ENCODE measurements around the gene ADSL.

ADSL gene

GRCh38 chr22:40342521-40342920 is 3.8 kb upstream of the ADSL start:
- H3K36me3 ChIP-seq (replicated peaks; ENCODE audit: low read depth, low read length): peaks cover 5% of the 10 kb centered on the region
- H3K9me3 ChIP-seq (ENCODE audit: insufficient read depth, low read length): no peaks in the 10 kb centered on the region
- TF ChIP-seq EZH2phosphoT487 (IDR thresholded peaks at IDR 0.05; ENCODE audit: low read depth) (no peak), CTCF (IDR thresholded peaks at IDR 0.05; ENCODE audit: low read depth, low read length) (no peak)
- no peak overlapping the region for H3K27ac ChIP-seq (ENCODE audit: low read length)
- peaks cover 18% of the 10 kb centered on the region for H3K79me2 ChIP-seq (ENCODE audit: low read length)
- no peak overlapping the region for H3K4me3 ChIP-seq (ENCODE audit: low read length)
- H3K4me1 ChIP-seq (ENCODE audit: low read length): peaks cover 12% of the 10 kb centered on the region
- no peak overlapping the region for H3K4me2 ChIP-seq (ENCODE audit: low read length)
- H2AFZ ChIP-seq (ENCODE audit: low read depth, low read length): no peak overlapping the region
- H3K9ac ChIP-seq (ENCODE audit: low read length): no peak overlapping the region
- no peaks in the 10 kb centered on the region for H4K20me1 ChIP-seq (ENCODE audit: insufficient read depth, low read length)
- H3K27me3 ChIP-seq (ENCODE audit: low read depth, low read length): peaks cover 13% of the 10 kb centered on the region; the same call in 1 of the 2 replicates

GRCh38 chr22:40345271-40345670 is 1.0 kb upstream of the ADSL start:
- peak overlapping the region; percentile 91 for H3K4me3 ChIP-seq (ENCODE audit: low read length)
- no peaks in the 10 kb centered on the region for H3K9me3 ChIP-seq (ENCODE audit: insufficient read depth, low read length)
- H3K9ac ChIP-seq (ENCODE audit: low read length): peak overlapping the region; percentile 85
- H3K4me1 ChIP-seq (ENCODE audit: low read length): peaks cover 15% of the 10 kb centered on the region
- H3K79me2 ChIP-seq (ENCODE audit: low read length): peaks cover 43% of the 10 kb centered on the region
- no peak for TF ChIP-seq CTCF (IDR thresholded peaks at IDR 0.05; ENCODE audit: low read depth, low read length)
- TF ChIP-seq EZH2phosphoT487 (IDR thresholded peaks at IDR 0.05; ENCODE audit: low read depth): no peak
- no peak overlapping the region for H2AFZ ChIP-seq (ENCODE audit: low read depth, low read length)
- H4K20me1 ChIP-seq (ENCODE audit: insufficient read depth, low read length): no peaks in the 10 kb centered on the region; the same call in 1 of the 2 replicates
- H3K27me3 ChIP-seq (ENCODE audit: low read depth, low read length): no peaks in the 10 kb centered on the region
- peak overlapping the region; percentile 85 for H3K4me2 ChIP-seq (ENCODE audit: low read length)
- H3K36me3 ChIP-seq (replicated peaks; ENCODE audit: low read depth, low read length): peaks cover 12% of the 10 kb centered on the region
- H3K27ac ChIP-seq (ENCODE audit: low read length): peak overlapping the region; percentile 84

GRCh38 chr22:40345815-40346184 is 500 bp upstream of the ADSL start:
- TF ChIP-seq CTCF (IDR thresholded peaks at IDR 0.05; ENCODE audit: low read depth, low read length) (no peak), EZH2phosphoT487 (IDR thresholded peaks at IDR 0.05; ENCODE audit: low read depth) (no peak)
- Histone ChIP-seq H3K27me3 (ENCODE audit: low read depth, low read length) (no peaks in the 10 kb centered on the region), H3K9me3 (ENCODE audit: insufficient read depth, low read length) (no peaks in the 10 kb centered on the region), H3K36me3 (replicated peaks; ENCODE audit: low read depth, low read length) (peaks cover 17% of the 10 kb centered on the region), H3K4me2 (ENCODE audit: low read length) (peak overlapping the region; percentile 85), H3K4me1 (ENCODE audit: low read length) (peaks cover 15% of the 10 kb centered on the region), H3K79me2 (ENCODE audit: low read length) (peaks cover 43% of the 10 kb centered on the region), H2AFZ (ENCODE audit: low read depth, low read length) (peak overlapping the region; percentile 53; the same call in 1 of the 2 replicates), H3K27ac (ENCODE audit: low read length) (peak overlapping the region; percentile 84), H3K4me3 (ENCODE audit: low read length) (peak overlapping the region; percentile 91), H4K20me1 (ENCODE audit: insufficient read depth, low read length) (no peaks in the 10 kb centered on the region; the same call in 1 of the 2 replicates), H3K9ac (ENCODE audit: low read length) (peak overlapping the region; percentile 85)

- H3K9ac ChIP-seq (ENCODE audit: low read length): peak overlapping the region; percentile 85
- H2AFZ ChIP-seq (ENCODE audit: low read depth, low read length): no peak overlapping the region
- H3K4me1 ChIP-seq (ENCODE audit: low read length): peaks cover 15% of the 10 kb centered on the region
- no peaks in the 10 kb centered on the region for H3K9me3 ChIP-seq (ENCODE audit: insufficient read depth, low read length)
- peak overlapping the region; percentile 85 for H3K4me2 ChIP-seq (ENCODE audit: low read length)
- no peak for TF ChIP-seq CTCF (IDR thresholded peaks at IDR 0.05; ENCODE audit: low read depth, low read length)
- peak overlapping the region; percentile 84 for H3K27ac ChIP-seq (ENCODE audit: low read length)
- no peaks in the 10 kb centered on the region for H3K27me3 ChIP-seq (ENCODE audit: low read depth, low read length)
- peaks cover 50% of the 10 kb centered on the region for H3K79me2 ChIP-seq (ENCODE audit: low read length)
- H3K4me3 ChIP-seq (ENCODE audit: low read length): peak overlapping the region; percentile 91
- no peaks in the 10 kb centered on the region; the same call in 1 of the 2 replicates for H4K20me1 ChIP-seq (ENCODE audit: insufficient read depth, low read length)
- peaks cover 24% of the 10 kb centered on the region for H3K36me3 ChIP-seq (replicated peaks; ENCODE audit: low read depth, low read length)
Observed at GRCh38 chr22:40347300-40347699, 1.0 kb downstream of the ADSL start.
